GM21737 (cell line): ENCODE measurements around the gene PKNOX2.

Experiments used
- ATAC-seq: cut with Tn5 transposase; IDR thresholded peaks from one replicate; pipeline ENCODE4 v1.9.1; 2021; ENCODE audit warnings: mild to moderate bottlenecking, moderate library complexity; ENCODE audit not compliant: unreplicated experiment

PKNOX2 gene

GRCh38 chr11:125304136-125304535, 139.6 kb downstream of the PKNOX2 start:
- no peak for ATAC-seq

DNA sequence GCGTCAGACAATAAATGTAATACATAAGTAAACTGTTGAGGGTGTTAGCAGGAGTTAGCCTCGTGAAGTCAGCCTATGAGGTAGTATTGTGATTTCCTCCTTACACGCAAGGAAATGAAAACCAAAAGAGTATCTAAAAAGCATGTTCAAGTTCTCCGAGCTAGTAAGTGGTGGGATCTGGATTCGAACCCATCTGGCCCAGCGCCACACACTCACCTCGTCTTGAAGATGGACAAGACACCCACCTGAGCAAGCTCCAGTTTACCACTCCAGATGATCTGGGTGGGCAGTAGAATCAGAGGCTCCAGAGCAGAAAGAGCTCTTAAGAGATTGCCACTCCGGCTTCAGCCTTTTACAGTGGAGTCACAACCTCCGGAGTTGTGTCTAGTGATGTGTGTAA, 140.3 kb downstream of the PKNOX2 start:
- no peak for ATAC-seq

DNA sequence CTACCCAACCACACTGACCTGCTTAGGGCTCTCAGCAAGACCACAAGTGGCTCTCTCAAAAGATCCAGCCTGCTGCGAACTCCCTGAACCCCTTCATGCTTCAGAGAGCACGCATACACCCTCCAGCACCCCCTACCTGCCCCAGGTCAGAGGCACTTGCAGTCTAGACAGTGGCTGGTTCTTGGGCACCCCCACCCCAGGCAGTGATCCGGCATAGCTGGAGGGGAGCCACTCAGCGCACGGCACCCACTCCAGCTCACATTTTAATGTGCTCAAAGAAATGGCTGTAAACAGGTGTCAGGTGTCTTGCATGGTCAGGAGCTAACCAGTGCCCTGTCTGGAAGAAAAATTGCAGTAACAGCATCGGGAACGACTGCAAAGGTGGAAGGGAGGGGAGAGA, 140.8 kb downstream of the PKNOX2 start:
- ATAC-seq = no peak

DNA sequence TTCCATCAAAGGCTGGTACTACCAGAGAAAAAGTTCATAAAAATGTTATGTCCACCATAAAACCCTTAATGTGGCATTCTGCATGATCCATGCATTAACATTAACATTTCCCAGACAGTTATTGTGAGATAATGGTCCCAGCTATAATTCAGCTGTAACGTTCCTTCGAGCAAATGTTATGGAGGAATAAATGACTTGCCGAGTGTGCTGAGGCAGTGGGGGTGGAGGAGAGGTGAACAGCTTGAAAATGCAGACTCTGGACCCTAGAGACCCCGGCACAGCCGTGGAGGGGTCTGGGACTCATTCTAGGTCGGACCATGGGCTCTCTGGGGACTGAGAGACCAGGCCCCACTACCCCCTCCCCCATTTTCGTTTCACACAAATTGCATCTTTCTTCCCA, 141.9 kb downstream of the PKNOX2 start:
- ATAC-seq = no peak

GRCh38 chr11:125308246-125308645, 143.7 kb downstream of the PKNOX2 start:
- ATAC-seq = no peak

- no peak for ATAC-seq
Measured at GRCh38 chr11:125312391-125312790, 147.8 kb downstream of the PKNOX2 start.

- ATAC-seq = no peak
Measured at GRCh38 chr11:125312812-125313211, 148.3 kb downstream of the PKNOX2 start.

DNA sequence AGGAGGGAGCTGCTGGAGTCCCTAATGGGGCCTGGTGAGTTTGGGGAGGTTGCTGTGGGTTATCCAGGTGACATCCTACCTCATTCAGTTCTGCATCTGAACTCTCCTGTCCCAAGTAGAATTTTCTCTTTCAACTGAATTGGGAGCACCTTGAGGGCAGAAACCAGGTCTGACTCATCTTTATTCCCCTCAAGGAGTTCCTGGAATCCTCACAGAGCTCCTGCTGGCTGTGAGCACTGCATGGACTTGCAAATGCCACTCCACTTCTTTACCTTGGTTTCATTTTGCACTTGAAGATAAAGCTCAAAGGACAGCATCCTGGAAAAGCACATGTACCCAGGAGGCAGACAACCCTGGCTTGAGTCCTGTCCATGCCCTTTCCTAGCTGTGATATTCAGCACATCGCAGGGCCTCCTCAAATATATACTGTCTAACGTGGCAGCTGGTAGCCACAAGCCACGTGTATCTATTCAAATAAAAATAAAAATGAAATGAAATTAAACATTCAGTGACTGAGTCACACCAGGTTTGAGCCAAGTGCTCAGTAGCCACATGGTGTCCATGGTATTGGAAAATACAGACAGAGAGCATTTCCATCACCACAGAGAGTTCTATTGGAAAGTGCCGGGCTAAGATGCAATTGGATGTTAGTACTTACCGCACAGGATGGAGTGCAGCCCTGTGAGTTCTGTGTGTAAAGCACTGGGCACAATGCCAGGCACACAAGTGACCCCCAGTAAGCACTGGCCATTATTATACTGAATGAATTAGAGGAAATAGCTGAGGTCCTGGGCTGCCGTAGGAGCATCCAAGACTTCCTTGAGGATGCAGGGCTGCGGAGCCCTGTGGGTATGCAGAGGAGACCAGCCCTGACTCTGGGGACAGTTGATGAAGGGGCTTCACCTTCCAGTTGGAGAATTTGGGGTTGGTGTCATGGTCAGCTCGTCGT, 149.0 kb downstream of the PKNOX2 start:
- ATAC-seq = no peak

DNA sequence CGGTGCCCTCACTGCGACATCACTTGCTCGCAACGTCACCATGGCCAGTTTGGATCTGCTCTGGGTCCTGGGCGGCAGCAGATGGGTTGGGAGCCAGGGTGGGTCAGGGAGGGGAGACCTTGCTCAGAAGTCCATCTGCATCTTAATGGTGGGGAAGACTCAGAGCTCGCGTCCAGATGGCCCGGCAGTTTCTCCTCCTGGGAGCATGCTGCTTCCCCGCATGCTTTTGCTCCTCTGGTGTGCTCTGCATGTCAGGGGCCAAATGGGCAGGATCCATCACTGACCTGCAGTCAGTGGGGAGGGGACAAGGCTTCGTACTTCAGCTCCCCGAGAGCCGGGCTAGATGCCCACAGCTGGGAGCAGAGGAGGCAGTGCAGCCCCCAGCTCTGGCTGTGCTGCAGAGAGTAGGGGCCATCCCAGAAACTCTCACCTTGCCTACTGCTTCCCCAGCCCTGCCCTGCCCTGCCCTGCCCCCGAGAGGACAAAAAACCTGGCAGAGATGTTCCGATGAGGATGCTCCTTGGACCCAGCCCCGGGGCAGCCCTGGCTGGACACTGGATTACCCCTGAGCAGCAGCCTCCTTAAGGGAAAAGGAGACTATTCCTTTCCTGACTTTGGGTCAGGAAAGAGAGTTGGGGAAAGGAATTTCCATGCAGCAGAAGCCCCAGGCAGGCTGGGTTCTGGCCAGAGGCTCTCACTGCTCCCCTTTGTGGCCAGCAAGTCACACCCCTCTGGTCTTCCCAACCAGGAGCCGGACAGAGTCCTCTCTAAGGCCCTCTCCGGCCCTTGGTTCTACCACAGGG, 149.9 kb downstream of the PKNOX2 start:
- no peak for ATAC-seq

GRCh38 chr11:125315079-125315740, 150.7 kb downstream of the PKNOX2 start:
- no peak for ATAC-seq

GRCh38 chr11:125317416-125317815, 152.9 kb downstream of the PKNOX2 start:
- ATAC-seq = no peak

DNA sequence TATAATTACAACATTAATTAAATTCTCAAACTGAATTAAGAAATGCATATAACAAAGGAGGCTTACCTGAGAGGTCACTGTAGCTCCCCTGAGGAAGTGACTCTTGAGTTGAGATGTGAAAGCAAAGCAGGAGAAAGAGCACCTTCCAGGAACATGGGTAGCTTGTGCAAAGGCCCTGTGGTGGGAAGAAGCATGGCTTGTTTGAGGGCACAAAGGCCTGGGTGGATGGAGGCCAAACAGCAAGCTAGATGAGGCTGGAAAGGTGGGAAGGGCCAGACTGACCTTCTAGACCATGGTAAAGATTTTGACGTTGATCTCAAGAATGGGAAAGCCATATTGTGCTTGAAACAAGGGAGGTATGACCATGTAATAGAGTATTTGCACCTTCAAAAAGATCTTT, 155.1 kb downstream of the PKNOX2 start:
- no peak for ATAC-seq

DNA sequence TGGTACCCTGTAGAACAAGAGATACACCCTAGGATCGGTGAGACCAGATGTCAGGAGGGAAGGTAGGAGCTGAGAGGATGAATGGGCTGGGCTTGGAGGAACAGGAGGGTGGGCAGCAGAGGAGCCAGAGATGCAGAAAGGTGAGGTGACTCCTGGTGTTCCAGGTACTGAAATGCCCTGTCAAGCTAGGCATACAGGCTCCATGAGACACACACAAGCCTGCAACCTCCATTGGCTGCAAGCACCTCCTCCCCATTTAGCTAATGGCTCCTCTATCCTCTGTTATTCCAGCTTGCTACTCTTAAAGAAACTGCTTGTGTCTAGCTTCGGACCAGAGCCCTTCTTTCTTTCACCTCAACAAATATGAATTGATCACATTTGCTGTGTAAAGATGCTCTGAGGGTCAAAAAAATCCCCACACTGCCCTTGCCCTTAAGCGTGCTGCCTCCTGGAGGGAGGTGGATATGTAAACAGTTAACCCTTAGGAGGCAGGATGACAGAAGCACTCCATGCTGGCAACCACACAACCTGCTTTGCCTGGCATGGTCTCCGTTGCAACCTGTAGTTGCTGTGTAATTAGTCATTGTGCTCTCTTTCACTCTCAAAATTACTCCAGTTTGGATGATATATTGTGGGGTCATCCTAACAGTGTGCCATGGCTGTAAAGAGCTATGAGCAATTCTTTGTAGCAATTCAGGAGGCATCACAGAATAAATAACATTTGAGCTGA, 156.0 kb downstream of the PKNOX2 start:
- ATAC-seq = no peak

DNA sequence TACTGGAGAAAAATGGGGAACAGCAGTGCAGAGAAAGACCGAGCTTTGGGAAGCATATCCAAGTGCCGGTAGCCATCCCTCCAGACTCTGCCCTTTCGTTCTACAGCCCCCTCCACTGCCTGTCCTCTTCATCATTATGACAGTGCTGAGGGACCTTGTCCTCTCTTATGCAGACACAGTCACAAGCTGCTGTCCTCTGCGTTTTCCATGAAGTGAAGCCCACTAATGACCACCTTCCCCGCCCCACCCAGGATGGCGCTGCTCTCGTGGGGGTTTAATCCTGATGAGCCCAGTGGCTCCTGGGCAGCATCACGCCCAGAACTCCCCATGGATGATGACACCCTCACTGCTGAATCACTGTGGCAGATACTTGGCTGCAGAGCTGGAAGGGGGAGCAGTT, 157.7 kb downstream of the PKNOX2 start:
- no peak for ATAC-seq

- ATAC-seq = no peak
Measured at GRCh38 chr11:125325196-125325595, 160.6 kb downstream of the PKNOX2 start.

DNA sequence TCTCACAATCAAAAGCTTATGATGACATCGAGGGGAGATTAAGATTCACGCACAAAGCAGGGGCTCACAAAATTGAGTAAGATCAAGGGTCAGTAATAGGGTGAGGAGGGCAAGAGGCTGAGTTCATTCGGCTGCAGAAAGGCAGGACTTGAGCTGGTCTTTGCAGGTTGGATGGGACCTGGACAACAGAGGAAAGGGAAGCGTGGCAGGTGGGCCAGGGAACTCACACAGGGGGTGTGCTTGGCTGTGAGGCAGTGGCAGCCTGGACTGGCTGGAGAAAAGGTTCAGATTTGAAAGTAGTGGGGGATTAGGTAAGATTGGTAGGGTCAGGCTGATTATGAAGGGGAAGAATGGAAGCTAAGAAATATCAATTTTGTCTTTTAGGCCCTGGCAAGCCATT, 161.6 kb downstream of the PKNOX2 start:
- no peak for ATAC-seq

- no peak for ATAC-seq
Measured at GRCh38 chr11:125327518-125328224, 163.1 kb downstream of the PKNOX2 start.

GRCh38 chr11:125328225-125328580, 163.7 kb downstream of the PKNOX2 start:
- ATAC-seq = no peak

GRCh38 chr11:125329786-125330185, 165.2 kb downstream of the PKNOX2 start:
- no peak for ATAC-seq
